ENCODE measurements around the gene BAIAP3.
A peak's percentile ranks its signal among the peaks of the same experiment; 100 is the strongest.

Gene BAIAP3

DNA sequence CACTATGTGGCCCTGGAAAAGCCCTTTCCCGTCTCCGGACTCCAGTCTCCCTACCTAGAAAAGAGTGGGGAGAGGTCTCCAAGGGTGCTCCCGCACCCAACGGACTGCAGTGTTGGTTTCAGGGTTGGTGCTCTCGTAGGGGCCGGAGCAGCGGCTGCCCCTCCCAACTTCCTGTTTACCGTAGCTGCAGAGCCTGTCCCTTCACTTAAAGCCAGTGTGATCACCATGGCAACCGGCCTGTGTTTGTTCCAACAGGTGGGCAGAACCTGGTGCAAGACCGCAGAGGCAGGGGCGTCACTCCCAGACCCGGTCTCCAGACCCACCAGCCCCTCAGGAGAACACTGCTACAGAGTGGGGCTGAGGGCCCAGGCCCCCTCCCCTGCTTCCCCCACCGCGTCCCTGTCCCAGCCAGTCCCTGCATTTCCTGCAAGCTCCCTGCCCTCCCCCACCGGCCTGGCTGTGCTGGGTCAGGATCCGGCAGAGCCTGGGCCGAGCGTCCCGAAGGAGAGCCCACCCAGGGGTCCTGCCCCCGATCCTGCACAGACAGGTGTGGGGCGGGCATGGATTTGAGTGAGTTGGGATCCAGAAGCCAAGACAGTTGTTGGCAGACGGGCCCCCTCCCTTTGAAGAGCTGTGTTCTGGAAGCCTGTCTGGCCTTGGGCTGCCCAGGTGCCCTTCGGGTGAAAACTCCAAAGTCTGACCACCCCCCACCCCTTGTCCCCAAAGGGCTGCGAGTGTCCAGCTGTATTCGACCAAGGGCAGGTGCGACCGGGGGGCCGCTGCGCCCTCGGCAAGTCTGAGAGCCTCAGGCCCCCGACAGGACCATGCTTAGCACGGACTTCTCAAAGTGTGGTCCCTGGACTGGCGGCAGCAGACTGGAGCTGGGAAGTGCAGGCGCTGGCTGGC is 1.5 kb upstream of the BAIAP3 start:
- Histone ChIP-seq H3K4me3 (replicated peaks; ENCODE audit: low read depth, low read length) (peak overlapping the region; percentile 36), H3K36me3 (ENCODE audit: control insufficient read depth, insufficient read depth, low read length) (no peaks in the 10 kb centered on the region; the same call in 1 of the 2 replicates), H3K27me3 (replicated peaks; ENCODE audit: control insufficient read depth, insufficient read depth, low read length) (peaks cover 3% of the 10 kb centered on the region; the same call in 1 of the 2 replicates)
- peak; percentile 59 for DNase-seq (ENCODE audit: extremely low read depth, insufficient read length)
- TF ChIP-seq, protein P1, sequence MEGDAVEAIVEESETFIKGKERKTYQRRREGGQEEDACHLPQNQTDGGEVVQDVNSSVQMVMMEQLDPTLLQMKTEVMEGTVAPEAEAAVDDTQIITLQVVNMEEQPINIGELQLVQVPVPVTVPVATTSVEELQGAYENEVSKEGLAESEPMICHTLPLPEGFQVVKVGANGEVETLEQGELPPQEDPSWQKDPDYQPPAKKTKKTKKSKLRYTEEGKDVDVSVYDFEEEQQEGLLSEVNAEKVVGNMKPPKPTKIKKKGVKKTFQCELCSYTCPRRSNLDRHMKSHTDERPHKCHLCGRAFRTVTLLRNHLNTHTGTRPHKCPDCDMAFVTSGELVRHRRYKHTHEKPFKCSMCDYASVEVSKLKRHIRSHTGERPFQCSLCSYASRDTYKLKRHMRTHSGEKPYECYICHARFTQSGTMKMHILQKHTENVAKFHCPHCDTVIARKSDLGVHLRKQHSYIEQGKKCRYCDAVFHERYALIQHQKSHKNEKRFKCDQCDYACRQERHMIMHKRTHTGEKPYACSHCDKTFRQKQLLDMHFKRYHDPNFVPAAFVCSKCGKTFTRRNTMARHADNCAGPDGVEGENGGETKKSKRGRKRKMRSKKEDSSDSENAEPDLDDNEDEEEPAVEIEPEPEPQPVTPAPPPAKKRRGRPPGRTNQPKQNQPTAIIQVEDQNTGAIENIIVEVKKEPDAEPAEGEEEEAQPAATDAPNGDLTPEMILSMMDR (IDR thresholded peaks at IDR 0.05; ENCODE audit: insufficient read depth, low read length, poor library complexity, severe bottlenecking): no peak

DNA sequence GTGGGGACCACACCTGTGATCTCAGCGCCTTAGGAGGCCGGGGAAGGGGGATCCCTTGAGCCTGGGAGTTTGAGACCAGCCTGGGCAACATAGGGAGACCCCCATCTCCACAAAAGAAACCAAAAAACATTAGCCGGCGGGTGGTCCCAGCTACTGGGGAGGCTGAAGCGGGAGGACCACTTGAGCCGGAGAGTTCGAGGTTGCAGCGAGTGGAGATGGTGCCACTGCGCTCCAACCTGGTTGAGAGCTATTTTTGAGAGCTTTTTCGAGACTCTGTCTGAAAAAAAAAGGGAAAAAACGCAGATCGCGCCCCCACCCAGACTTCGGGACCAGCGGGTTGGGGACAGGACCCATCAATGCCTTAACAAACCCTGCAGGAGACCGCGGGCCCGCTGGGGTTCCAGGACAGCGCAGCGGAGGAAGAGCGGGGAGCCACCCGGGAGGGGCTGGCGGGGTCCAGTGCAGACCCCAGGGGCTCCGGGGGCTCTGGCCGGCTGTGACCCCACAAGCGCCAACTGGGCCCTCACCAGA is 762 bp upstream of the BAIAP3 start:
- Histone ChIP-seq H3K36me3 (ENCODE audit: control insufficient read depth, insufficient read depth, low read length) (no peaks in the 10 kb centered on the region), H3K27me3 (replicated peaks; ENCODE audit: control insufficient read depth, insufficient read depth, low read length) (peaks cover 3% of the 10 kb centered on the region; the same call in 1 of the 2 replicates), H3K4me3 (replicated peaks; ENCODE audit: low read depth, low read length) (no peak overlapping the region)
- DNase-seq (ENCODE audit: extremely low read depth, insufficient read length): no peak
- TF ChIP-seq, protein P1 (IDR thresholded peaks at IDR 0.05; ENCODE audit: insufficient read depth, low read length, poor library complexity, severe bottlenecking): no peak

DNA sequence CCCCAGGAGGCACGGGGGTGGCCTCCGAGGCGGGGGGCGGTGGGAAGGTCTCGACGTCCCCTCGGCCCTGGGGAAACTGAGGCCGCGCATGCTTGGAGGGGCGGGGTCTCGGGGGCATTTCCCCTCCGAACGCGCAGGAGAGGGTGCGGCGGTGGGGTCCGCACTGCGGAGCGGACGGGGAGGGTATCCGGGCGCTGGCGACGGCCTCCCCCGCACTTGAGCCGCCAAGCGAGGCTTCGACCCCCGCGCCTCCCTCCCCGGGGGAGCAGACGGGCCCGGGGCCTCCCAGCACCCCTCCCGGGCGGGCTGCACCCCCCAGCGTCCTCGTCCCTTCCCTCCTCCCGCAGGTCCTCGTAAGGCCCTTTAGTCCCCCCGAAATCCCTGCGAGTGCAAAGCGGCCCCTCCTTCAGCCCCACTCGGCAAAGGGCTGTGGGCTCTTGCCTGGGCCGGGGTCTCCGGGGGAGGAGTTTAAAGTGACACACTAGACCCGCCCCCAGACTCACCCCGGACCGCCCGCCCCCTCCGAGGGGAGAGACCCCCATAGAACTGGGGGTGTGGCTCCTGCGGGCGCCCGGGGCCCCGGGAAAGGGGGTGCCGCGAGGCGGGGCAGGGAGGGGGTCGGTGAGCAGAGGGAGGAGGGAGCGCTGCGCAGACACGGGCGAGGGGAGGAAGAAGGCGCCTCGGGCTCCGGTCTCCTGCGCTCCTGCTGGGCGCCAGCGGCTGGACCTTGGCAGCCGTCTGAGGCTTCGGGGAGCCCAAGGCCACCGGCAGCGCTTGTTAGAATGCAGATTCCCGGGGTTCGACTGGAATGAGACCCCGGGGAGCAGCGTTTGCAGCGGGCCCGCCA is 632 bp downstream of the BAIAP3 start:
- no peaks in the 10 kb centered on the region for H3K36me3 ChIP-seq (ENCODE audit: control insufficient read depth, insufficient read depth, low read length)
- TF ChIP-seq, protein P1 (IDR thresholded peaks at IDR 0.05; ENCODE audit: insufficient read depth, low read length, poor library complexity, severe bottlenecking): no peak
- peaks cover 3% of the 10 kb centered on the region; the same call in 1 of the 2 replicates for H3K27me3 ChIP-seq (replicated peaks; ENCODE audit: control insufficient read depth, insufficient read depth, low read length)
- no peak for DNase-seq (ENCODE audit: extremely low read depth, insufficient read length)
- H3K4me3 ChIP-seq (replicated peaks; ENCODE audit: low read depth, low read length): no peak overlapping the region

DNA sequence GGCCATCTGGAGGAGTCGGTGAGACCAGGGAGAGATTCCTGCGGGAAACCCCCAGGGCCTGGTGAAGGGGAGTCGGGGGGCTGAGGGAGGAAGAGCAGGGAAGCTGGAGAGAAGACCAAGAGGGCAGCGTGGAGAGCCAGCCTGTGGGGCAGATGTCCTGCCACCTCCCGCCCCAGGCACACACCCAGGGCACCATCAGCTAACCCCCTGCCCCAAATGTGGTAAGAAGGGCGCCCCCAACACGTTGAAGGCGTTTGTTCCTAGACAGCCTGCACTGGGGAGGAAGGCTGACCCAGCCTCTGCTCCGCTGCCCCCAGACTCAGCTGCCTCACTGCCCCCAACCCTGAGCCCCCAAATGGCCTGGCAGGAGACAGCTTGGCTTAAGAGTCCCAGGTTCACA is 1.3 kb downstream of the BAIAP3 start:
- Histone ChIP-seq H3K27me3 (replicated peaks; ENCODE audit: control insufficient read depth, insufficient read depth, low read length) (peaks cover 3% of the 10 kb centered on the region; the same call in 1 of the 2 replicates), H3K4me3 (replicated peaks; ENCODE audit: low read depth, low read length) (no peak overlapping the region), H3K36me3 (ENCODE audit: control insufficient read depth, insufficient read depth, low read length) (no peaks in the 10 kb centered on the region)
- TF ChIP-seq, protein P1 (IDR thresholded peaks at IDR 0.05; ENCODE audit: insufficient read depth, low read length, poor library complexity, severe bottlenecking): no peak
- DNase-seq (ENCODE audit: extremely low read depth, insufficient read length): no peak

DNA sequence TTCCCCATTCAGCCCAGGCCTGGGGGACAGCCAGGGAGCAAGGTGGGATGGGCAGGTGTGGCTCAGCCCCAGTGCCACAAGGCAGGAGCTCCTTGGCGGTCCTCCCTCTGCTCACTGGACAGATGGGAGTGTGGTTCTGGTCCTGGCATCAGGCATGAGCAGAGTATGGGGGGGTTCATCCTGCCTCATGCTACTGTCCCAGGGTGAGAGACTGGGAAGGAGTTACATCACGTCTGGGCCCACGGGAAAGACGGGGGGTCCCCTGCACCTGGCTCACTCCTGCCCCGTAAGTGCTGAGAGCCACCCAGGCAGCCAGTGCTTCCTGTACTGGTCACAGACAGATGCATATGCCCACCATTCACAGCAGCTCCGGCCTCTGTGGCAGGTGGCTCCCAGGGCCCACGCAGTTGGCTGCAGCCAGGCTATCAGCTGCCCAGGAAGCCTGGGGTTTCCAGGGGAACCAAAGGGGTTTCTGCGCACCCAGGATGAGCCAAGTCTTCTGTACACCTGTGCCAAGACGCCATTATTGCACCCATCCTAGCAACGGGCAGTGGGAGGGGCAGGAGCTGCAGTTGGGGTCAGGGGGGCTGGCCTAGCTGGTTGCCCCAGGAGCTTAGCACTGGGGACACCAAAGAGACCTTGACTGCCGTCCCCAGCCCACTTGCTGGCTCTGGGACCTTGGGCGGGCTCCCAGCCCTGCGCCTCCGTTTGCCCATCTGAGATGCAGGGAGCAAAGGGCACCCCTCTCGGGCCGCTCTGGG is 1.9 kb downstream of the BAIAP3 start:
- Histone ChIP-seq H3K36me3 (ENCODE audit: control insufficient read depth, insufficient read depth, low read length) (no peaks in the 10 kb centered on the region), H3K4me3 (replicated peaks; ENCODE audit: low read depth, low read length) (no peak overlapping the region), H3K27me3 (replicated peaks; ENCODE audit: control insufficient read depth, insufficient read depth, low read length) (peaks cover 3% of the 10 kb centered on the region; the same call in 1 of the 2 replicates)
- TF ChIP-seq, protein P1 (IDR thresholded peaks at IDR 0.05; ENCODE audit: insufficient read depth, low read length, poor library complexity, severe bottlenecking): no peak
- no peak for DNase-seq (ENCODE audit: extremely low read depth, insufficient read length)
